Adrenal gland (tissue), 5 donors: Measurements from ENCODE around the gene CEMIP2.

Experiments used
- POLR2A ChIP-seq, 2 donors: fragments of 450-650 bp; IDR thresholded peaks; one replicate each; pipeline ENCODE4 v1.6.1; 2017; ENCODE audit warnings: antibody characterized with exemption in 2 of 2, mild to moderate bottlenecking in 2 of 2, moderate library complexity in 1 of 2
- TF ChIP-seq, protein P1 (sequence below), 6 experiments: fragments of 450-650 bp in 4 of 6; fragments of 200-600 bp in 2 of 6; sonication (generic) in 1 of 6; IDR thresholded peaks; 1 replicate in 5 of 6; 2 replicates in 1 of 6; pipeline versions ENCODE4 v1.5.1 to v1.8.0; 2016 to 2021; ENCODE audit warnings: antibody characterized with exemption in 6 of 6, mild to moderate bottlenecking in 2 of 6, moderate library complexity in 1 of 6
- donor health status: DM: no; HTN: no; CAD: no.

DNA sequence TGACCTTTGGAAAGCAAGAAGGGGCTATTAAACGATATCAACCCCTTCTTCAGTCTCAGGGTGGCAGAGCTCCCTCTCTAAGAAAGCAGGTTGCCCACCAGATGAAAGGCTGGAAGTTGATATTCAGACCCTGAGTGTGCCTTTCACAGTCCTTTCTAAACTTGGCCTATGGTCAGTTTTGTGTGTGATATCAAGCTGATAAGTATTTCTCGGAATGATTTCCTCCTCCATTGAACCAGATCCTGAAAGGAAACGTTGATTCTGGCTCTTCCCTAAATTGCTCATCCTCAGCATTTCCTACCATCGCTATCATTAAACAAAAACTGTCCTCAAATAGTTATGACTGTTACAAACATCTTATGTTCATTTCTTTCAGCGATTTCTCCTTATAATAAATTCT, 130.4 kb downstream of the CEMIP2 start:
- no peak for TF ChIP-seq POLR2A (IDR thresholded peaks at IDR 0.05)
- TF ChIP-seq, protein P1, sequence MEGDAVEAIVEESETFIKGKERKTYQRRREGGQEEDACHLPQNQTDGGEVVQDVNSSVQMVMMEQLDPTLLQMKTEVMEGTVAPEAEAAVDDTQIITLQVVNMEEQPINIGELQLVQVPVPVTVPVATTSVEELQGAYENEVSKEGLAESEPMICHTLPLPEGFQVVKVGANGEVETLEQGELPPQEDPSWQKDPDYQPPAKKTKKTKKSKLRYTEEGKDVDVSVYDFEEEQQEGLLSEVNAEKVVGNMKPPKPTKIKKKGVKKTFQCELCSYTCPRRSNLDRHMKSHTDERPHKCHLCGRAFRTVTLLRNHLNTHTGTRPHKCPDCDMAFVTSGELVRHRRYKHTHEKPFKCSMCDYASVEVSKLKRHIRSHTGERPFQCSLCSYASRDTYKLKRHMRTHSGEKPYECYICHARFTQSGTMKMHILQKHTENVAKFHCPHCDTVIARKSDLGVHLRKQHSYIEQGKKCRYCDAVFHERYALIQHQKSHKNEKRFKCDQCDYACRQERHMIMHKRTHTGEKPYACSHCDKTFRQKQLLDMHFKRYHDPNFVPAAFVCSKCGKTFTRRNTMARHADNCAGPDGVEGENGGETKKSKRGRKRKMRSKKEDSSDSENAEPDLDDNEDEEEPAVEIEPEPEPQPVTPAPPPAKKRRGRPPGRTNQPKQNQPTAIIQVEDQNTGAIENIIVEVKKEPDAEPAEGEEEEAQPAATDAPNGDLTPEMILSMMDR (IDR thresholded peaks at IDR 0.05) = no peak
